Measurements from ENCODE around the gene FSTL4. TPM values are rescaled to one million over a fixed set of nuclear protein-coding genes. Genes with fewer than 3 reads are reported as not detected.
A peak's percentile ranks its signal among the peaks of the same experiment; 100 is the strongest.

The FSTL4 gene
- total and polyA plus RNA-seq, 2 donors (not counting 1 experiment from before 2014, with no cell fraction given), result 0.31 to 6.7 TPM

DNA sequence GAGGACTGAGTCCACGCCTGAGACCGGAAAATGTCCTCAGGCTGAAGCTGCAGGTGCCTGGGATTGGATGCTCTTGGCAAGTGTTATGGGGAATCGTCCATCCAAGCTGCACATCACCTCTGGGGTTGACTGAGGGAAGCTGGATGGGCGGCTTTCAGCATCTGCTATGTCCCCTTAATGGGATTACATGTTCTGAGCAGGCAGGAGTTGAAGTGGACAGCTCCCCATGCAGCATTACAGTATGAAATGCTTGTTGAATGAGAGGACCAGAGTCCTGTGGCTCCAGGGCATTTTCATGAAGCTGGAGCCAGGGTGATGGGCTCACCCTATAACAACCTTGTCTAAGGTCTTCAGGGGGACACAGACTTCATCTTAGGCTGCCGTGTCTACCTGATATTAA is 289.6 kb downstream of the FSTL4 start:
- Mint-ChIP-seq H3K27ac (no peak overlapping the region), H3K4me3 (no peak overlapping the region), H3K4me1 (peaks cover 8% of the 10 kb centered on the region), H3K9me3 (ENCODE audit: insufficient read depth) (no peaks in the 10 kb centered on the region), H3K27me3 (peaks cover 4% of the 10 kb centered on the region)
- H3K9ac ChIP-seq (ENCODE audit: low read length), result no peak overlapping the region
- no peaks in the 10 kb centered on the region for H4K20me1 ChIP-seq (ENCODE audit: control insufficient read depth, insufficient read depth, low read length, poor library complexity, severe bottlenecking)
- no peak for DNase-seq
- POLR2A ChIA-PET, result no interaction called here
- no peak for TF ChIP-seq EZH2 (IDR thresholded peaks at IDR 0.05; ENCODE audit: borderline replicate concordance, insufficient read depth, low read depth, low read length, poor library complexity, severe bottlenecking)
- TF ChIP-seq, protein P1, sequence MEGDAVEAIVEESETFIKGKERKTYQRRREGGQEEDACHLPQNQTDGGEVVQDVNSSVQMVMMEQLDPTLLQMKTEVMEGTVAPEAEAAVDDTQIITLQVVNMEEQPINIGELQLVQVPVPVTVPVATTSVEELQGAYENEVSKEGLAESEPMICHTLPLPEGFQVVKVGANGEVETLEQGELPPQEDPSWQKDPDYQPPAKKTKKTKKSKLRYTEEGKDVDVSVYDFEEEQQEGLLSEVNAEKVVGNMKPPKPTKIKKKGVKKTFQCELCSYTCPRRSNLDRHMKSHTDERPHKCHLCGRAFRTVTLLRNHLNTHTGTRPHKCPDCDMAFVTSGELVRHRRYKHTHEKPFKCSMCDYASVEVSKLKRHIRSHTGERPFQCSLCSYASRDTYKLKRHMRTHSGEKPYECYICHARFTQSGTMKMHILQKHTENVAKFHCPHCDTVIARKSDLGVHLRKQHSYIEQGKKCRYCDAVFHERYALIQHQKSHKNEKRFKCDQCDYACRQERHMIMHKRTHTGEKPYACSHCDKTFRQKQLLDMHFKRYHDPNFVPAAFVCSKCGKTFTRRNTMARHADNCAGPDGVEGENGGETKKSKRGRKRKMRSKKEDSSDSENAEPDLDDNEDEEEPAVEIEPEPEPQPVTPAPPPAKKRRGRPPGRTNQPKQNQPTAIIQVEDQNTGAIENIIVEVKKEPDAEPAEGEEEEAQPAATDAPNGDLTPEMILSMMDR (IDR thresholded peaks at IDR 0.05), result no peak
- no peaks in the 10 kb centered on the region for H3K36me3 ChIP-seq (replicated peaks in 1 of 2; ENCODE audit: control extremely low read depth in 1 of 2, control insufficient read depth in 1 of 2, extremely low read depth in 1 of 2, insufficient read depth in 2 of 2, low read length in 1 of 2)
- H2AFZ ChIP-seq (ENCODE audit: insufficient read depth, low read depth, low read length, poor library complexity, severe bottlenecking), result no peak overlapping the region
- no peak overlapping the region for H3K4me2 ChIP-seq (replicated peaks; ENCODE audit: low read depth, low read length, poor library complexity, severe bottlenecking)
- H3K79me2 ChIP-seq (ENCODE audit: control insufficient read depth, insufficient read depth, low read length), result no peaks in the 10 kb centered on the region
- no peaks in the 10 kb centered on the region for H3K27me3 ChIP-seq (replicated peaks in 1 of 4; ENCODE audit: control extremely low read depth in 1 of 4, control insufficient read depth in 3 of 4, insufficient read depth in 4 of 4, low read length in 3 of 4)
- intact Hi-C loops (cut with micrococcal nuclease), result no loop called here
- no peaks in the 10 kb centered on the region for H3K9me3 ChIP-seq (ENCODE audit: control extremely low read depth in 1 of 3, control insufficient read depth in 2 of 3, insufficient read depth in 1 of 3, low read length in 2 of 3)
- no peak for ATAC-seq (ENCODE audit: low read depth)
- CTCF ChIA-PET, result no interaction called here
- no peak overlapping the region for H3K4me3 ChIP-seq (ENCODE audit: control extremely low read depth in 1 of 5, extremely low read depth in 1 of 5, insufficient read depth in 1 of 5, low read depth in 2 of 5, low read length in 4 of 5)
- 92% methylated on average over 4 of the region's 5 CpGs for WGBS (ENCODE audit: insufficient coverage)
- H3K27ac ChIP-seq (ENCODE audit: low read length in 2 of 2), result no peak overlapping the region
- peaks cover 12 to 13% of the 10 kb centered on the region in 2 donors for H3K4me1 ChIP-seq (ENCODE audit: control insufficient read depth in 2 of 2, insufficient read depth in 2 of 2, low read length in 2 of 2)

GRCh38 chr5:133321833-133322420 is 290.4 kb downstream of the FSTL4 start:
- TF ChIP-seq EZH2 (IDR thresholded peaks at IDR 0.05; ENCODE audit: borderline replicate concordance, insufficient read depth, low read depth, low read length, poor library complexity, severe bottlenecking), result no peak
- TF ChIP-seq, protein P1 (IDR thresholded peaks at IDR 0.05), result no peak
- Histone ChIP-seq H4K20me1 (ENCODE audit: control insufficient read depth, insufficient read depth, low read length, poor library complexity, severe bottlenecking) (no peaks in the 10 kb centered on the region), H3K36me3 (replicated peaks in 1 of 2; ENCODE audit: control extremely low read depth in 1 of 2, control insufficient read depth in 1 of 2, extremely low read depth in 1 of 2, insufficient read depth in 2 of 2, low read length in 1 of 2) (no peaks in the 10 kb centered on the region), H3K9me3 (ENCODE audit: control extremely low read depth in 1 of 3, control insufficient read depth in 2 of 3, insufficient read depth in 1 of 3, low read length in 2 of 3) (no peaks in the 10 kb centered on the region), H3K27ac (ENCODE audit: low read length in 2 of 2) (no peak overlapping the region), H3K4me1 (ENCODE audit: control insufficient read depth in 2 of 2, insufficient read depth in 2 of 2, low read length in 2 of 2) (peaks cover 12 to 13% of the 10 kb centered on the region in 2 donors), H3K27me3 (replicated peaks in 1 of 4; ENCODE audit: control extremely low read depth in 1 of 4, control insufficient read depth in 3 of 4, insufficient read depth in 4 of 4, low read length in 3 of 4) (no peaks in the 10 kb centered on the region), H3K9ac (ENCODE audit: low read length) (no peak overlapping the region), H3K4me3 (ENCODE audit: control extremely low read depth in 1 of 5, extremely low read depth in 1 of 5, insufficient read depth in 1 of 5, low read depth in 2 of 5, low read length in 4 of 5) (no peak overlapping the region), H3K4me2 (replicated peaks; ENCODE audit: low read depth, low read length, poor library complexity, severe bottlenecking) (peak overlapping the region; percentile 22), H2AFZ (ENCODE audit: insufficient read depth, low read depth, low read length, poor library complexity, severe bottlenecking) (no peak overlapping the region), H3K79me2 (ENCODE audit: control insufficient read depth, insufficient read depth, low read length) (no peaks in the 10 kb centered on the region)
- Mint-ChIP-seq H3K4me1 (peaks cover 8% of the 10 kb centered on the region), H3K27me3 (peaks cover 4% of the 10 kb centered on the region), H3K4me3 (no peak overlapping the region), H3K9me3 (ENCODE audit: insufficient read depth) (no peaks in the 10 kb centered on the region), H3K27ac (no peak overlapping the region)
- DNase-seq (peak; percentile 51), ATAC-seq (ENCODE audit: low read depth) (no peak)
- ChIA-PET CTCF (no interaction called here), POLR2A (no interaction called here)
- WGBS (ENCODE audit: insufficient coverage), result 51% methylated on average over 5 of the region's 6 CpGs
- intact Hi-C loops (cut with micrococcal nuclease), result no loop called here

All from B cell (primary cell).